B cell (primary cell): ENCODE data around the gene POP5. TPM values are rescaled to one million over a fixed set of nuclear protein-coding genes. Genes with fewer than 3 reads are reported as not detected.

ENCODE experiments used
- ATAC-seq: fragments of 200-7000 bp; cut with Tn5 transposase; one replicate; pipeline ENCODE4 v1.10.0; 2021; ENCODE audit warnings: low read depth, mild to moderate bottlenecking, moderate number of reproducible peaks, moderate library complexity
- CTCF ChIA-PET: fragments of 350-600 bp; sonication (Branson Sonifier 250); formaldehyde crosslinking; loops from one replicate; lab custom pipeline; 2021; ENCODE audit warnings: antibody characterized with exemption, inconsistent platforms; lab: Charles Lee
- POLR2A ChIA-PET: fragments of 350-600 bp; sonication (Branson Sonifier 250); formaldehyde crosslinking; loops from one replicate; lab custom pipeline; 2021; ENCODE audit warnings: antibody characterized with exemption; lab: Charles Lee
- DNase-seq: peaks from one replicate; pipeline ENCODE4 v3.0.0; 2013
- H2AFZ ChIP-seq: 2 replicates; pipeline ENCODE4 v1.6.1; 2012; ENCODE audit warnings: mild to moderate bottlenecking, low read depth, low read length; ENCODE audit not compliant: insufficient read depth, poor library complexity, severe bottlenecking
- H3K27ac ChIP-seq, 2 donors: 1 replicate in 1 of 2; 2 replicates in 1 of 2; pipeline ENCODE4 v1.5.1; 2012 to 2013; ENCODE audit warnings: low read length in 2 of 2, mild to moderate bottlenecking in 2 of 2, moderate library complexity in 1 of 2
- H3K27me3 ChIP-seq, 4 experiments: fragments of 200-600 bp in 1 of 4; sonication (generic) in 1 of 4; replicated peaks in 1 of 4; 1 replicate in 2 of 4; 2 replicates in 2 of 4; pipeline versions ENCODE4 v1.6.1 to v1.7.0; 2013 to 2016; ENCODE audit warnings: low read length in 3 of 4, mild to moderate bottlenecking in 2 of 4, mixed read lengths in 1 of 4, moderate library complexity in 1 of 4; ENCODE audit not compliant: insufficient read depth in 4 of 4, control insufficient read depth in 3 of 4; ENCODE audit errors: control extremely low read depth in 1 of 4
- H3K36me3 ChIP-seq, 2 experiments: replicated peaks in 1 of 2; 1 replicate in 1 of 2; 2 replicates in 1 of 2; pipeline versions ENCODE4 v1.6.1 to v1.7.1; 2013; ENCODE audit warnings: low read length in 1 of 2; ENCODE audit not compliant: insufficient read depth in 2 of 2, control insufficient read depth in 1 of 2; ENCODE audit errors: control extremely low read depth in 1 of 2, extremely low read depth in 1 of 2
- H3K4me1 ChIP-seq, 2 donors: fragments of 200-600 bp in 1 of 2; sonication (generic) in 1 of 2; 1 replicate in 1 of 2; 2 replicates in 1 of 2; pipeline versions ENCODE4 v1.5.1 to v1.6.1; 2013 to 2017; ENCODE audit warnings: low read length in 2 of 2; ENCODE audit not compliant: control insufficient read depth in 2 of 2, insufficient read depth in 2 of 2
- H3K4me2 ChIP-seq: replicated peaks from 2 replicates; pipeline ENCODE3; 2012; ENCODE audit warnings: mild to moderate bottlenecking, low read depth, low read length; ENCODE audit not compliant: poor library complexity, severe bottlenecking
- H3K4me3 ChIP-seq, 5 experiments: fragments of 200-600 bp in 1 of 5; sonication (generic) in 1 of 5; 1 replicate in 3 of 5; 2 replicates in 2 of 5; pipeline versions ENCODE4 v1.5.1 to v1.7.0; 2011 to 2016; ENCODE audit warnings: low read length in 4 of 5, mild to moderate bottlenecking in 4 of 5, low read depth in 2 of 5, control low read depth in 1 of 5, moderate library complexity in 1 of 5; ENCODE audit not compliant: insufficient read depth in 1 of 5; ENCODE audit errors: control extremely low read depth in 1 of 5, extremely low read depth in 1 of 5
- H3K79me2 ChIP-seq: fragments of 200-600 bp; sonication (generic); one replicate; pipeline ENCODE4 v1.6.0; 2016; ENCODE audit warnings: low read length; ENCODE audit not compliant: control insufficient read depth, insufficient read depth
- H3K9ac ChIP-seq: fragments of 200-600 bp; sonication (generic); 2 replicates; pipeline ENCODE4 v1.6.1; 2017; ENCODE audit warnings: mild to moderate bottlenecking, low read length, moderate library complexity
- H3K9me3 ChIP-seq, 3 donors: one replicate each; pipeline versions ENCODE4 v1.6.1 to v1.7.1; 2013; ENCODE audit warnings: low read length in 2 of 3; ENCODE audit not compliant: control insufficient read depth in 2 of 3, insufficient read depth in 1 of 3; ENCODE audit errors: control extremely low read depth in 1 of 3
- H4K20me1 ChIP-seq: 2 replicates; pipeline ENCODE4 v1.6.0; 2012; ENCODE audit warnings: mild to moderate bottlenecking, low read length; ENCODE audit not compliant: insufficient read depth, control insufficient read depth, poor library complexity, severe bottlenecking
- H3K27ac Mint-ChIP-seq: one replicate; pipeline ENCODE4 v1.8.0; 2021; ENCODE audit warnings: mixed read lengths
- H3K27me3 Mint-ChIP-seq: one replicate; pipeline ENCODE4 v1.8.0; 2021; ENCODE audit warnings: mixed read lengths
- H3K4me1 Mint-ChIP-seq: one replicate; pipeline ENCODE4 v1.8.0; 2021; ENCODE audit warnings: mixed read lengths
- H3K4me3 Mint-ChIP-seq: one replicate; pipeline ENCODE4 v1.8.0; 2021; ENCODE audit warnings: mixed read lengths
- H3K9me3 Mint-ChIP-seq: one replicate; pipeline ENCODE4 v1.8.0; 2022; ENCODE audit warnings: mixed read lengths; ENCODE audit not compliant: insufficient read depth
- CTCF ChIP-seq: fragments of 200-600 bp; IDR thresholded peaks from one replicate; pipeline ENCODE4 v1.8.0; 2022; ENCODE audit warnings: antibody characterized with exemption, mild to moderate bottlenecking
- EZH2 ChIP-seq: IDR thresholded peaks from 2 replicates; pipeline ENCODE4 v1.6.1; 2012; ENCODE audit warnings: borderline replicate concordance, low read depth, mild to moderate bottlenecking, moderate library complexity, low read length; ENCODE audit not compliant: insufficient read depth, poor library complexity, severe bottlenecking
- WGBS: methylation state at CpG from one replicate; pipeline ENCODE4 v1.1.5; 2013; ENCODE audit warnings: missing lambda C conversion rate; ENCODE audit not compliant: insufficient coverage; 5-methylcytosine and 5-hydroxymethylcytosine counted together
- intact Hi-C: fragments of 100-400 bp; cut with micrococcal nuclease; formaldehyde crosslinking; loops from one replicate; pipeline ENCODE4 v1.10.0; 2022
- polyA plus RNA-seq: library from polyadenylated mRNA; depleted of rRNA; stranded (reverse); fragments of >200 nt; gene quantifications from 2 replicates; pipeline ENCODE4 v1.2.3, GENCODE V29; 2012
- total RNA-seq, 2 donors: library from RNA; stranded (reverse); fragments of 120-200 nt in 1 of 2; gene quantifications; 1 replicate in 1 of 2; 2 replicates in 1 of 2; pipeline versions ENCODE4 v1.2.3 to v1.2.4, GENCODE V29; 2013 to 2022

POP5 gene
- total and polyA plus RNA-seq, 2 donors (not counting 1 experiment from before 2014, with no cell fraction given), result 60.6 to 107 TPM

GRCh38 chr12:120537856-120538220 lies 43.4 kb downstream of the POP5 start:
- intact Hi-C loops, result no loop called here
- H3K9me3 ChIP-seq, result no peaks in the 10 kb centered on the region
- ATAC-seq (no peak), DNase-seq (no peak)
- H3K9me3 Mint-ChIP-seq, result no peaks in the 10 kb centered on the region
- H3K36me3 ChIP-seq, result peaks cover 0 to 21% of the 10 kb centered on the region in 2 experiments
- CTCF ChIA-PET, result interaction anchor here (0.6 to 1.5 kb wide), 3 partner anchors 42 to 621 kb away, joined by 3 to 10 read pairs (median 3); partner anchors contain the start of genes DYNLL1 and POP5
- no peak overlapping the region for H2AFZ ChIP-seq
- peaks cover 92% of the 10 kb centered on the region for H3K79me2 ChIP-seq
- peak overlapping the region; percentile 68 for H3K4me2 ChIP-seq
- H3K27ac ChIP-seq, result peak overlapping the region in 1 of 2 donors; percentile 76
- peaks cover 64% of the 10 kb centered on the region for H3K4me1 Mint-ChIP-seq
- no peaks in the 10 kb centered on the region for H3K27me3 Mint-ChIP-seq
- peaks cover 44 to 53% of the 10 kb centered on the region in 2 donors for H3K4me1 ChIP-seq
- H3K9ac ChIP-seq, result peak overlapping the region; percentile 56
- peak overlapping the region; percentile 22 for H3K27ac Mint-ChIP-seq
- no peak for TF ChIP-seq CTCF
- no peak for TF ChIP-seq EZH2
- H3K27me3 ChIP-seq, result no peaks in the 10 kb centered on the region
- peak overlapping the region; percentile 97 for H3K4me3 Mint-ChIP-seq
- H4K20me1 ChIP-seq, result peaks cover 84% of the 10 kb centered on the region
- 57% methylated on average over 2 of the region's 4 CpGs for WGBS
- POLR2A ChIA-PET, result interaction anchor here (0.6 to 1.0 kb wide), 2 partner anchors 42 to 101 kb away, joined by 3 to 14 read pairs; partner anchors contain the start of gene DYNLL1
- H3K4me3 ChIP-seq, result peak overlapping the region in 3 of 5 experiments; percentile 8 to 48 (median 44)

- Histone ChIP-seq H3K4me3 (peak overlapping the region; percentile 1 to 93 (median 80)), H4K20me1 (peaks cover 68% of the 10 kb centered on the region)
- ATAC-seq, result no peak
Measured at GRCh38 chr12:120536064-120536791, 45.0 kb downstream of the POP5 start.

More at GRCh38 chr12:120536064-120536791, 45.0 kb downstream of the POP5 start:
- Mint-ChIP-seq H3K9me3 (no peaks in the 10 kb centered on the region), H3K27me3 (no peaks in the 10 kb centered on the region), H3K4me3 (peak overlapping the region; percentile 97), H3K27ac (peak overlapping the region; percentile 79), H3K4me1 (peaks cover 61% of the 10 kb centered on the region)
- DNase-seq, result no peak
- Histone ChIP-seq H3K9ac (peak overlapping the region; percentile 90), H3K79me2 (peaks cover 76% of the 10 kb centered on the region), H3K4me1 (peaks cover 44 to 53% of the 10 kb centered on the region in 2 donors), H3K27ac (peak overlapping the region in 1 of 2 donors; percentile 94), H3K27me3 (no peaks in the 10 kb centered on the region), H3K36me3 (peaks cover 0 to 11% of the 10 kb centered on the region in 2 experiments), H3K4me2 (peak overlapping the region; percentile 85), H2AFZ (no peak overlapping the region), H3K9me3 (no peaks in the 10 kb centered on the region)
- ChIA-PET CTCF (interaction anchor here (1.2 to 1.8 kb wide), 3 partner anchors 45 to 113 kb away, joined by 3 to 5 read pairs (median 3); partner anchors contain the start of gene SRSF9), POLR2A (interaction anchor here (0.8 kb wide), 1 partner anchor 98 kb away, joined by 7 read pairs; the partner anchor contains the start of gene COX6A1)
- intact Hi-C loops, result no loop called here
- TF ChIP-seq CTCF, result no peak
- TF ChIP-seq EZH2, result no peak
- 43% methylated on average over 4 of the region's 13 CpGs for WGBS
